ENCODE data around the gene PSMD1.
A peak's percentile ranks its signal among the peaks of the same experiment; 100 is the strongest.

GRCh38 chr2:231191896-231192872 is 135.5 kb downstream of the PSMD1 start:
- peak; percentile 73 for TF ChIP-seq CTCF (IDR thresholded peaks at IDR 0.05)
- TF ChIP-seq EZH2 (IDR thresholded peaks at IDR 0.05): no peak

Data from neural progenitor cell (in vitro differentiated cells).